ENCODE results near the gene CAPZB.
"Not testable (repeated sequence)": the region's sequence is repeated elsewhere in the genome, so short reads cannot be mapped to it uniquely, and the experiment has no call there.

CAPZB gene

GRCh38 chr1:19485362-19486187 lies at the start of gene CAPZB:
Gene CAPZB (minus strand): TSS chr1:19485539. CDS start chr1:19485438, 101 bp downstream.
- peak; percentile 97 for DNase-seq (ENCODE audit: low spot score)

GRCh38 chr1:19534281-19534680 lies 48.9 kb upstream of the CAPZB start:
- no peak for DNase-seq (ENCODE audit: low spot score)

- no peak for DNase-seq (ENCODE audit: low spot score)
Observed at GRCh38 chr1:19533626-19534025, 48.3 kb upstream of the CAPZB start.

- no peak for DNase-seq (ENCODE audit: low spot score)
Observed at GRCh38 chr1:19532519-19532918, 47.2 kb upstream of the CAPZB start.

- DNase-seq (ENCODE audit: low spot score) = no peak
Observed at GRCh38 chr1:19529664-19530063, 44.3 kb upstream of the CAPZB start.

GRCh38 chr1:19528438-19528837 lies 43.1 kb upstream of the CAPZB start:
- no peak for DNase-seq (ENCODE audit: low spot score)

- DNase-seq (ENCODE audit: low spot score) = no peak
Observed at GRCh38 chr1:19525607-19526545, 40.5 kb upstream of the CAPZB start.

- DNase-seq (ENCODE audit: low spot score) = no peak
Observed at GRCh38 chr1:19524791-19525190, 39.5 kb upstream of the CAPZB start.

- not testable (repeated sequence) for DNase-seq (ENCODE audit: low spot score)
Observed at GRCh38 chr1:19522570-19522969, 37.2 kb upstream of the CAPZB start.

- no peak for DNase-seq (ENCODE audit: low spot score)
Observed at GRCh38 chr1:19521411-19521810, 36.1 kb upstream of the CAPZB start.

- DNase-seq (ENCODE audit: low spot score) = no peak
Observed at GRCh38 chr1:19517017-19517416, 31.7 kb upstream of the CAPZB start.

GRCh38 chr1:19515201-19515600 lies 29.9 kb upstream of the CAPZB start:
- DNase-seq (ENCODE audit: low spot score) = no peak

- no peak for DNase-seq (ENCODE audit: low spot score)
Observed at GRCh38 chr1:19514391-19514831, 29.1 kb upstream of the CAPZB start.

GRCh38 chr1:19512545-19512944 lies 27.2 kb upstream of the CAPZB start:
- no peak for DNase-seq (ENCODE audit: low spot score)

GRCh38 chr1:19511116-19511515 lies 25.8 kb upstream of the CAPZB start:
- no peak for DNase-seq (ENCODE audit: low spot score)

GRCh38 chr1:19509647-19510046 lies 24.3 kb upstream of the CAPZB start:
- not testable (repeated sequence) for DNase-seq (ENCODE audit: low spot score)

GRCh38 chr1:19507516-19507915 lies 22.2 kb upstream of the CAPZB start:
- DNase-seq (ENCODE audit: low spot score) = no peak

- peak; percentile 49 for DNase-seq (ENCODE audit: low spot score)
Observed at GRCh38 chr1:19505693-19506457, 20.5 kb upstream of the CAPZB start.

- no peak for DNase-seq (ENCODE audit: low spot score)
Observed at GRCh38 chr1:19504796-19505692, 19.7 kb upstream of the CAPZB start.

GRCh38 chr1:19502284-19502683 lies 16.9 kb upstream of the CAPZB start:
- DNase-seq (ENCODE audit: low spot score) = not testable (repeated sequence)

GRCh38 chr1:19499887-19500286 lies 14.5 kb upstream of the CAPZB start:
- DNase-seq (ENCODE audit: low spot score) = not testable (repeated sequence)
